Gastrocnemius medialis (tissue), 4 donors: Measurements from ENCODE around the gene TEN1. TPM values are rescaled to one million over a fixed set of nuclear protein-coding genes. Genes with fewer than 3 reads are reported as not detected.
A peak's percentile ranks its signal among the peaks of the same experiment; 100 is the strongest.

Experiments used
- ATAC-seq, 2 donors: fragments of 150-250 bp; one replicate each; pipeline ENCODE4 v1.9.1; 2016
- DNase-seq, 2 donors: peaks; one replicate each; pipeline ENCODE4 v3.0.0-alpha.2; 2019
- H3K27ac ChIP-seq, 4 donors: fragments of 200-600 bp; sonication (generic); 1 replicate in 1 of 4; 2 replicates in 3 of 4; pipeline ENCODE4 v1.5.1; 2016 to 2018; ENCODE audit warnings: mild to moderate bottlenecking in 2 of 4, moderate library complexity in 1 of 4
- H3K27me3 ChIP-seq, 3 donors: fragments of 200-600 bp; sonication (generic) in 2 of 3; 1 replicate in 1 of 3; 2 replicates in 2 of 3; pipeline versions ENCODE4 v1.5.1 to v1.6.0; 2016 to 2019; ENCODE audit warnings: mild to moderate bottlenecking in 1 of 3, moderate library complexity in 1 of 3
- H3K36me3 ChIP-seq, 2 donors: fragments of 200-600 bp; sonication (generic) in 1 of 2; one replicate each; pipeline ENCODE4 v1.5.1; 2017 to 2018
- H3K4me1 ChIP-seq, 2 donors: fragments of 200-600 bp; sonication (generic) in 1 of 2; one replicate each; pipeline ENCODE4 v1.5.1; 2016 to 2017; ENCODE audit warnings: mild to moderate bottlenecking in 2 of 2
- H3K4me3 ChIP-seq, 4 donors: fragments of 200-600 bp; sonication (generic) in 3 of 4; 1 replicate in 1 of 4; 2 replicates in 3 of 4; pipeline ENCODE4 v1.5.1; 2016 to 2019; ENCODE audit warnings: mild to moderate bottlenecking in 2 of 4
- H3K9me3 ChIP-seq, 3 donors: fragments of 200-600 bp; sonication (generic) in 2 of 3; 1 replicate in 1 of 3; 2 replicates in 2 of 3; pipeline ENCODE4 v1.5.1; 2016 to 2019
- CTCF ChIP-seq, 5 experiments: fragments of 450-650 bp in 3 of 5; fragments of 200-600 bp in 2 of 5; sonication (generic) in 2 of 5; IDR thresholded peaks in 4 of 5; conservative IDR thresholded peaks in 1 of 5; 1 replicate in 4 of 5; 2 replicates in 1 of 5; pipeline ENCODE4 v1.5.1; 2016 to 2019; ENCODE audit warnings: antibody characterized with exemption in 5 of 5, mild to moderate bottlenecking in 3 of 5, moderate library complexity in 3 of 5
- POLR2A ChIP-seq, 2 donors: fragments of 450-650 bp; IDR thresholded peaks; one replicate each; pipeline ENCODE4 v1.6.1; 2017; ENCODE audit warnings: antibody characterized with exemption in 2 of 2, mild to moderate bottlenecking in 2 of 2, moderate library complexity in 2 of 2
- in situ Hi-C, 4 donors: fragments of 200-750 bp; cut with MboI; loops; one replicate each; pipeline versions ENCODE4 v1.15.0 to v1.8.0; 2017; ENCODE audit warnings: low sequenced_read_pairs in 4 of 4
- intact Hi-C: fragments of 100-400 bp; cut with DNase I; formaldehyde crosslinking; loops from one replicate; pipeline ENCODE4 v1.15.1; 2023; ENCODE audit warnings: low total_unique reads
- total RNA-seq, 4 donors: library from RNA; depleted of rRNA; stranded (reverse); fragments of >200 nt; gene quantifications; one replicate each; pipeline versions ENCODE4 v1.1.0 to v1.2.3, GENCODE V29; 2016

Gene TEN1
- total RNA-seq, 4 donors from 2014 or later, result 4.2 to 9.2 (median 6.8) TPM

GRCh38 chr17:76002100-76002499 is 23.1 kb downstream of the TEN1 start:
- TF ChIP-seq POLR2A (IDR thresholded peaks at IDR 0.05) (no peak), CTCF (IDR thresholded peaks at IDR 0.05 in 4 of 5, conservative IDR thresholded peaks at IDR 0.05 in 1 of 5) (no peak)
- Histone ChIP-seq H3K27me3 (no peaks in the 10 kb centered on the region), H3K9me3 (no peaks in the 10 kb centered on the region), H3K27ac (no peak overlapping the region), H3K36me3 (no peaks in the 10 kb centered on the region), H3K4me1 (peaks cover 13 to 16% of the 10 kb centered on the region in 2 donors), H3K4me3 (no peak overlapping the region)
- DNase-seq, result no peak
- ATAC-seq, result no peak
- intact Hi-C loops (no loop called here), in situ Hi-C loops (no loop called here)

- in situ Hi-C loops (no loop called here), intact Hi-C loops (no loop called here)
Observed at GRCh38 chr17:76003915-76004314, 24.9 kb downstream of the TEN1 start.

DNA sequence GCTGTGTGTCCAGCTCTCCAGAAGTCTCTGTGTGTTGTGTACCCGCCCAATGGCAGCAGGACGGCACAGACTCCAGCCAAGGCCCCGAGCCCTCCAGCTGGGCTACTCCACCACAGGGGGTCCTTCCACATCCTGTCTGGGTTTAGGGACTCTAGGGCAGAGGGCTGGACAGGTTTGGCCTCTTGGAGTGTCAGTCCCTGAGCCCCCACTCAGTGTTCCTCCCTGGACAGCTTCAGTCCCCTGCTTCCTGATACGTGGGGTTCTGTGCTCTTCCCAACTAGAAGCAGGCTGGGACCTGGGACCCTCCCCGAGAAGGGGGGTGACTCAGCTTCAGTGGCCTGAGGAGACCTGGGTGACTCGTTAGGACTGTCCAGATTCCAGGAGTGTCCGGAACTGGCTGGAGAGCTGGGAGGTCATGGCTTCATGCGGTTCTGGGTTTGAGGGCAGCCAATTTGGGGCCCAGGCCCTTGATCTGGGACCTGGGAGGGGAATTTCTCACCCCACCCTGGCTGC is 25.8 kb downstream of the TEN1 start:
- peaks cover 13 to 16% of the 10 kb centered on the region in 2 donors for H3K4me1 ChIP-seq
- in situ Hi-C loops, result loop anchor here (5.0 kb wide), 1 partner anchor 98 kb away; no protein-coding TSS in a partner anchor
- no peaks in the 10 kb centered on the region for H3K36me3 ChIP-seq
- TF ChIP-seq CTCF (IDR thresholded peaks at IDR 0.05 in 4 of 5, conservative IDR thresholded peaks at IDR 0.05 in 1 of 5) (no peak), POLR2A (IDR thresholded peaks at IDR 0.05) (no peak)
- H3K4me3 ChIP-seq, result no peak overlapping the region
- H3K27ac ChIP-seq, result peak overlapping the region in 2 of 4 donors; percentile 27 to 36
- DNase-seq (no peak), ATAC-seq (no peak)
- H3K27me3 ChIP-seq, result no peaks in the 10 kb centered on the region
- intact Hi-C loops, result loop anchor here (1.0 kb wide), 2 partner anchors 26 to 100 kb away; partner anchors contain the start of genes ACOX1 and TEN1
- H3K9me3 ChIP-seq, result no peaks in the 10 kb centered on the region

More at GRCh38 chr17:76003915-76004314, 24.9 kb downstream of the TEN1 start:
- no peak overlapping the region for H3K4me3 ChIP-seq
- peaks cover 13 to 16% of the 10 kb centered on the region in 2 donors for H3K4me1 ChIP-seq
- no peaks in the 10 kb centered on the region for H3K27me3 ChIP-seq
- H3K9me3 ChIP-seq, result no peaks in the 10 kb centered on the region
- H3K27ac ChIP-seq, result peak overlapping the region in 3 of 4 donors; percentile 13 to 71 (median 54)
- DNase-seq (peak; percentile 39 to 45), ATAC-seq (peak in 1 of 2 donors; percentile 70)
- no peak for TF ChIP-seq POLR2A (IDR thresholded peaks at IDR 0.05)
- TF ChIP-seq CTCF (IDR thresholded peaks at IDR 0.05 in 4 of 5, conservative IDR thresholded peaks at IDR 0.05 in 1 of 5), result no peak
- no peaks in the 10 kb centered on the region for H3K36me3 ChIP-seq

DNA sequence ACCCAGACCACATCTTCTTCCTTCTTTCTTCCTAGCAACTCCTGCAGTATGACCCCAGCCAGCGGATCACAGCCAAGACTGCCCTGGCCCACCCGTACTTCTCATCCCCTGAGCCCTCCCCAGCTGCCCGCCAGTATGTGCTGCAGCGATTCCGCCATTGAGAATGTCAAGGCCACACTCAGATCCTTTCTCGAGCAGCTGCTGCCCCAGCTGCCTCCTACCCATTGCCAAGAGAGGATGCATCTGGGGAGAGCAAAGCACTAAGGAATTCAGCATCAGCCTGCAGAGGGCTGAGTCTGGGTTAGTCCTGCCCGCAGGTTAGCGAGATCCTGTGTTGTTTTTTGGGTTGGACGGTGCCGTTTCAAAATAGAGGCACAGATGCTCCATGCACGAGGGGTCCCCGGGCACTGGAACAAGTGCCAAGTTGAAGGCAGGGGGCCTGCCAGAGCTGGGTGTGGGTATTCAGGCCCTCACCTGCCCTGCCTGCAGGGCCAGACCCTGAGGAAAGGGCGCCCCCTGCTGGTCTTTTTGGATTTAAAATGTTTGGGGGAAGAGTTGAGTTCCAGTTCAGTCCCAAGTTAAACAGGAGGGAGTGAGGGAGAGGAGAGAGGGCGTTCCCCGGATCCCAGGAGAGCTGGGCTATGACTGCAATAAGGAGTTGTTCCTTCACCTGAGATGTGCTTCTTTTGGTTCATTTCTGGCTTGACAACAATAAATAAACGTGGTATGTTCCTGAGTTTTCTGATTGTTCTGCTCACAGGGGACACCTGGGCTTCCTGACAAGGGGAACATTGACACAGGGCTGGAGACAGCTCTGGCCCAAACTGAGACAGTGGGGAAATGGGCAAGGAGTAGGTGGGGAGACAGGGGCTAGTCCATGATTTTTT is 26.5 kb downstream of the TEN1 start:
- DNase-seq, result peak; percentile 51 to 67
- peak; percentile 65 to 79 for ATAC-seq
- Histone ChIP-seq H3K4me3 (no peak overlapping the region), H3K27ac (peak overlapping the region in 1 of 4 donors; percentile 36), H3K9me3 (no peaks in the 10 kb centered on the region), H3K27me3 (no peaks in the 10 kb centered on the region), H3K36me3 (no peaks in the 10 kb centered on the region), H3K4me1 (peaks cover 13 to 16% of the 10 kb centered on the region in 2 donors)
- intact Hi-C loops (loop anchor here (1.0 kb wide), 2 partner anchors 26 to 100 kb away; partner anchors contain the start of genes ACOX1 and TEN1), in situ Hi-C loops (loop anchor here (5.0 kb wide), 1 partner anchor 98 kb away; no protein-coding TSS in a partner anchor)
- TF ChIP-seq POLR2A (IDR thresholded peaks at IDR 0.05) (no peak), CTCF (IDR thresholded peaks at IDR 0.05 in 4 of 5, conservative IDR thresholded peaks at IDR 0.05 in 1 of 5) (peak; percentile 72 to 88 (median 81))
